Inflammatory macrophage treated with lipopolysaccharide for 4 hours (primary cell): ENCODE measurements around the gene LIN28B.

Experiments used
- DNase-seq: peaks from one replicate; pipeline ENCODE4 v3.0.0-alpha.2; 2020

Gene LIN28B

GRCh38 chr6:105015482-105015881, 58.6 kb downstream of the LIN28B start:
- DNase-seq: no peak

- DNase-seq: no peak
These were observed 62.4 kb downstream of the LIN28B start for GRCh38 chr6:105019285-105019684.

- no peak for DNase-seq
These were observed 64.5 kb downstream of the LIN28B start for GRCh38 chr6:105021399-105021798.

GRCh38 chr6:105022416-105022815, 65.5 kb downstream of the LIN28B start:
- no peak for DNase-seq

GRCh38 chr6:105024803-105025202, 67.9 kb downstream of the LIN28B start:
- DNase-seq: no peak

- no peak for DNase-seq
These were observed 72.0 kb downstream of the LIN28B start for GRCh38 chr6:105028898-105029297.

GRCh38 chr6:105029581-105029980, 72.7 kb downstream of the LIN28B start:
- no peak for DNase-seq

- DNase-seq: no peak
These were observed 77.6 kb downstream of the LIN28B start for GRCh38 chr6:105034470-105034869.

GRCh38 chr6:105035299-105035698, 78.4 kb downstream of the LIN28B start:
- no peak for DNase-seq

GRCh38 chr6:105036351-105036750, 79.4 kb downstream of the LIN28B start:
- DNase-seq: no peak

- no peak for DNase-seq
These were observed 81.4 kb downstream of the LIN28B start for GRCh38 chr6:105038259-105038658.

- DNase-seq: no peak
These were observed 85.0 kb downstream of the LIN28B start for GRCh38 chr6:105041880-105042279.

- no peak for DNase-seq
These were observed 85.7 kb downstream of the LIN28B start for GRCh38 chr6:105042648-105043047.

- DNase-seq: no peak
These were observed 87.1 kb downstream of the LIN28B start for GRCh38 chr6:105043979-105044378.

- DNase-seq: no peak
These were observed 88.6 kb downstream of the LIN28B start for GRCh38 chr6:105045526-105045925.

GRCh38 chr6:105051941-105052471, 95.1 kb downstream of the LIN28B start:
- no peak for DNase-seq

GRCh38 chr6:105056646-105057045, 99.7 kb downstream of the LIN28B start:
- no peak for DNase-seq

- DNase-seq: no peak
These were observed 100.3 kb downstream of the LIN28B start for GRCh38 chr6:105057160-105057559.

- no peak for DNase-seq
These were observed 101.4 kb downstream of the LIN28B start for GRCh38 chr6:105058316-105058715.

GRCh38 chr6:105058846-105059245, 101.9 kb downstream of the LIN28B start:
- no peak for DNase-seq

GRCh38 chr6:105066233-105066632, 109.3 kb downstream of the LIN28B start:
- no peak for DNase-seq

- no peak for DNase-seq
These were observed 109.9 kb downstream of the LIN28B start for GRCh38 chr6:105066836-105067235.

GRCh38 chr6:105067329-105067728, 110.4 kb downstream of the LIN28B start:
- DNase-seq: no peak

GRCh38 chr6:105068407-105068806, 111.5 kb downstream of the LIN28B start:
- no peak for DNase-seq

- DNase-seq: no peak
These were observed 113.0 kb downstream of the LIN28B start for GRCh38 chr6:105069821-105070445.
